Sigmoid colon (tissue), 3 donors: Measurements from ENCODE around the gene OTUB1.

Source experiments
- CTCF ChIP-seq, 4 experiments: fragments of 450-650 bp in 3 of 4; fragments of 200-600 bp in 1 of 4; IDR thresholded peaks; one replicate each; pipeline ENCODE4 v1.5.1; 2016 to 2019; ENCODE audit warnings: antibody characterized with exemption in 4 of 4, mild to moderate bottlenecking in 3 of 4, moderate library complexity in 2 of 4
- POLR2A ChIP-seq, 2 donors: fragments of 450-650 bp; IDR thresholded peaks; one replicate each; pipeline ENCODE4 v1.6.1; 2016; ENCODE audit warnings: antibody characterized with exemption in 2 of 2, mild to moderate bottlenecking in 2 of 2, moderate library complexity in 2 of 2

- TF ChIP-seq CTCF (IDR thresholded peaks at IDR 0.05) (peak in 1 of 4 experiments; percentile 19), POLR2A (IDR thresholded peaks at IDR 0.05) (no peak)
These were observed 46.8 kb upstream of the OTUB1 start for GRCh38 chr11:63939397-63939891.
